ENCODE results near the gene DNAH17.

DNAH17 gene

GRCh38 chr17:78572239-78573205 is 4.7 kb downstream of the DNAH17 start:
- DNase-seq (ENCODE audit: low read depth, low spot score) = no peak

DNA sequence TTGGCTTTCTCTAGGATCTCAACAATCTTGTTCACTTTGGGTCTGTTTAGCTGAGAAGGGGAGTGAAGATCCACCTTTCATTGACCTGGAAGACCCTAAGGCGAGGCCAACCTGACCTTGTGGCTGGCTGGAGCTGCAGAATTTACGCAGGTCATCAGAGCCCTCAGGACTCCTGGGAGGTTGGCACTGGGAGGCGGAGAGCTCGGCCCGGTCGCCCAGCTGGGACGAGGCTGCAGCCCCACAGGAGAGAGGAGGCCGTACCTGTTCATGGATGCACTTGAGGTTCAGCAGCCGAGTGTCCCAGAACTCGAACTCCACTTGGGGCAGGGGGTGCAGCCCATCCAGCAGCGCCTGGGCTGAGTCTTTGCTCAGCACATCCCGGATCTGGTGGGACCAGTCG is 5.9 kb downstream of the DNAH17 start:
- DNase-seq (ENCODE audit: low read depth, low spot score) = no peak

DNA sequence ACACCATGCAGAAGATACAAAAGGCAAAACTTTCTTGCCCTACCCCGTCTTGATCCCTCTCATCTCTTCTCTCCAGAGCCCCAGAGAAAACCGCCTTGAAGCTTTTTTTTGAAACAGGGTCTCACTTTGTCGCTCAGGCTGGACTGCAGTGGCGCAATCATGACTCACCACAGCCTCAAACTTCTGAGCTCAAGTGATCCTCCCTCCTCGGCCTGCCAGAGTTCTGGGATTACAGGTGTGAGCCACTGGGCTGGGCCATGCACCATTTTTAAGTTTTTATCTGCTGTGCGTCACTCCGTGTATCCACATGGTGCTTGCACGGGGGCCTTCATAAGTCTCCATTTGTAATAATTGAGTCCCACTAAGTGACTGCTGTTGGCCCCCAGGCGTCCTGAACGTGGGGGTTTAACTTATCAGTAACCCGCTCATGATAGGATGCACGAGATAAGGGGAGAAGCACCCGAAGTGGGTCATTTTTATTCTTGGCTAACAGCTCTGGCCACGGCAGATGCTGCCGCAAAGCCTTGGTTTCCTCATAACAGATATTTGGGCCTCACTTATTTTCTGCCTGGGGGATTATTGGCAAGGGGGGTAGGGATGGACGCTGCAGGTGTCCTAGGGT is 8.6 kb downstream of the DNAH17 start:
- DNase-seq (ENCODE audit: low read depth, low spot score) = no peak

DNA sequence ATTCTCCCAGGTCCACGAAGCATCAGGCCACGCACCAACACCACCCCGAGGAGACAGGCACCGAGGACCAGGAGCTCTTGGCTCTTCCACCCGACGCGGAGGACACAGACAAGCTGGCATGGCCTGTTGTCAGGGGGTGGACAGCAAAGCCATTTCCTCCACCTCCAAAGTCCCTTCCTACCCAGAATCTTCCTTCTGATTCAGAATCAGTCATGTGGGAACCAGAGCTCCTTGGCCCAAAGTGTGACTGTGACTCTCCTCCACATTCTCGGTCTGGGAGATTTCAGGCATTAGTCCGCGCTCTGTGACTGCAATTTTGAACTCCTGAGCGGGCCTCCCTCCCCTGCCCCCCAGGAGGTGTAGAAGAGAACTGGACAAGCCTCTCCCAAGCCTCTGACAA is 9.2 kb downstream of the DNAH17 start:
- DNase-seq (ENCODE audit: low read depth, low spot score) = no peak

- no peak for DNase-seq (ENCODE audit: low read depth, low spot score)
Measured at GRCh38 chr17:78566947-78567346, 10.2 kb downstream of the DNAH17 start.

DNA sequence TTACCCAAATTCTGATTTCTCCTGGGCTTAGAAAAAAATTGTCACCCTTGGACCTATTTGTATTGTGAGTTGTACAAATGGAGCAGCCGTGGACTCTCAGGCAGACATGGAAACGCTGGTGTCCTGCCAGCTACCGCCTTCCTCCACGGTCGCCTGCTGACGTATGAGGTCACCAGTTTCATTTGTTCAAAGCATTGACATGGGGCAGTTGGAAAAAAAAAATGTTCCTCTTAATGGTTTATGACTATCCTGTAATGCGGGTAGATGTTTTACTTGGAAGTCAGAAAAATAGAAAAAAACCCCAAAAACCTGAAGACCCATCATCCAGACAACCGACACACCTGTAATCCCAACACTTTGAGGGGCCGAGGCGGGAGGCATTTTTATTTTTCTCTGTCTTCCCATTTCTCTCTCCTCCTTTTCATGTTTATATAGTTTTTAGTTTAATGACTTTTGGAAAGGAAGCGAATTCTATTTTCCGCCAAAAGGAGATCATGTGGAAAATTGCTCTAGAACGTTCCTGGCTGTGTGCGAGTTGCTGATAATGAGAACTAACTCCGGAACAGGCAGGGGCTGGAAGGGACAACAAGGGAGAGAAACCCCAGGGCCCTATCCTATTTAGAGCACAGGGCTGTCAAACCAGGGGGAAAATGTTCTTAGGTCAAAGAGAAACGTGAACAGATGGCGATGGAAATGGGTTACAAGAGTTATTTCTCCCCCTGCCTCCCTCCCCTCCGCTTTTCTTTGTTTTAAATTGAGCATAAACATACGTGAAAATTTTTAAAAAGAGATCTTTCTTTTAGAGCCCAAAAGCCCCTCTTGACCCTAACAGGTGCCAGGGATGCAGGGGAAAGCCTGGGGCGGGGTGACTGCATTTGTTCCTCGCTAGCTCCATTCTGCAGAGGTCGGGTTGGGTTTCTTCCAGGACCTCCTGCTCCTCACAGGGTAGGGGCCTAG is 13.7 kb downstream of the DNAH17 start:
- DNase-seq (ENCODE audit: low read depth, low spot score) = no peak

- DNase-seq (ENCODE audit: low read depth, low spot score) = no peak
Measured at GRCh38 chr17:78562734-78563133, 14.5 kb downstream of the DNAH17 start.

GRCh38 chr17:78561166-78561565 is 16.0 kb downstream of the DNAH17 start:
- no peak for DNase-seq (ENCODE audit: low read depth, low spot score)

DNA sequence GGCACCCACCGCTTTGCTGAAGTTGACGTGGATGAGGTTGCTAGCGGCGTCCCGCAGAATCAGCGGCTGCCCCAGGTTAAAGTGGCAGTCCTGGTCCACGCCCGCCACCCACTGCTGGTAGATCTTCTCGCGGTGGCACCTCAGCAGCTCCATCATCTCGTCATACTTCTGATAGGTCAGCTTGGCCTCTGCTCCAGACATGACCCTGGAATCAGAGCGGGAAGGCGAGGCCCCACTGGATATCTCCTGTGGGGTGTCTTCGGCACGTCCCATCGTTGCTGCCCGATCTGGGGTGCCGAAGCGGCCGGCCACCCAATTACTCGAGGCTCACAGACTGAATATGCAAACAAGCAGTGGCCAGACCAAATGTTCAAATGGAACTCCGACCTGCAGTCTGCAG is 16.5 kb downstream of the DNAH17 start:
- DNase-seq (ENCODE audit: low read depth, low spot score) = no peak

DNA sequence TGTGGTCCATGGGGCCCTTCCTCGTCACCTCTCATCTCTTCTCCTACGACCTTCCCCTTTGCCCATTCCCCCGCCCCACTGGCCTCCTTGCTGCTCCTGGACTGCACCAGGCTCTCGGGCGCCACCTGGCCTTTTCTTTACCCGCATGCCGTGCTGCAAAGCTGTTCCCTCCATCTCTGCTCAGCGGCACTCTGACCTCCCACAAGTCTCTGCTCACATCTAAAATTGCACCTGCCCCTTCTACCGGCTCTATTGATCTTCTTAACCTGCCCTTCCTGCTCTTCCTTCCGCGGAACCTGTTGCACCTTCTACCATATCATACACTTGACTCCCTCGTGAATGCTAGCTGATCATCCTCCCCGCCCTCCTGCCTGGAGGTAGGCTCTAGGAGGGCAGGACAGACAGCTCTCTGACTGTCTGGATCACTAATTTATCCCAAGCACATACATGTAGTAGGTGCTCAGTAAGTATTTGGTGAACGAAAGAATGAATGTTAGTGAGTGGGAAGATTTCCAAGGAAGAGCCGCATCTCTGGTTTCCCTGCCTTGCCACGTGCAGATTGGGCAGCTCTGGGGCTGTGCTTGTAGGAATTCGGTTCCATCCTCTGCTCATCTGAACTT is 17.3 kb downstream of the DNAH17 start:
- DNase-seq (ENCODE audit: low read depth, low spot score) = no peak

- DNase-seq (ENCODE audit: low read depth, low spot score) = no peak
Measured at GRCh38 chr17:78558989-78559388, 18.2 kb downstream of the DNAH17 start.

- DNase-seq (ENCODE audit: low read depth, low spot score) = no peak
Measured at GRCh38 chr17:78558181-78558850, 18.9 kb downstream of the DNAH17 start.

GRCh38 chr17:78557598-78558039 is 19.6 kb downstream of the DNAH17 start:
- DNase-seq (ENCODE audit: low read depth, low spot score) = no peak

DNA sequence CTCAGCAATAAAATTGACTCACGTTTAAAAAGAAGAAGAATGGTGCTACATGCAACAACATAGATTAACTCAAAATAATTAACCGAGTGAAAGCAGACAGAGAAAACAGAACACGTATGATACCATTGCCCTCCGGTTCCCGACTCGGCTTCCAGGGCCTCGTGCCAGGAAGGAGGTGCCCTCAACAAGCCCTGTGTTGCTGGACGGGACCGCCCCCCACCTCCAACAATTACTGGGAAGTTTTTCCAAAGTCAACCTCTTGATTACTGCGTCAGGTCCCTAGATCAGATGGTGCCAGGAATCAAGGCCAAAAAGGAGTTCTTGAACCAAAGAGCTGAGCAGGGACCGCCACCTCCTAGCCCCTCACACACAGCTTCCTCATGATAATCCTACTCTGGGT is 20.4 kb downstream of the DNAH17 start:
- DNase-seq (ENCODE audit: low read depth, low spot score) = no peak

GRCh38 chr17:78555746-78556401 is 21.3 kb downstream of the DNAH17 start:
- no peak for DNase-seq (ENCODE audit: low read depth, low spot score)

- no peak for DNase-seq (ENCODE audit: low read depth, low spot score)
Measured at GRCh38 chr17:78550464-78550863, 26.7 kb downstream of the DNAH17 start.

GRCh38 chr17:78548725-78549124 is 28.5 kb downstream of the DNAH17 start:
- no peak for DNase-seq (ENCODE audit: low read depth, low spot score)

DNA sequence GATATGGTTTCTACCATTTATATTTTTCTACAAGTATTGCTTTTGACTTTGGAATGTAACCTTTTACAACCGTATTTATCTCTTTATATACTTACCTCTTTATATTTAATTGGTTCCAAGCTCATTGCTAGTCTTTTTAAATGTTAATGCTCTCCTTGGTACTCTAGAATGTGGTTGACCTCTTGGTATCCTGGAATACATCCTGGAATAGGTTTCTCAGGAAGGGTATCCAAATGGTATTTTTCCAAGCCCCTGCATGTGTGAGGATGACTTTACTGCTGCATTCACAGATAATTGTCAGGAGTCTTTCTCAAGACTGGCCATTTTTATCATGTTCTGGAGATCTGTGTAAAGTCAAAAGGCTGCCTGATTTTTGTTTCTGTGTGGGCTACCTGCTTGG is 30.2 kb downstream of the DNAH17 start:
- DNase-seq (ENCODE audit: low read depth, low spot score) = no peak

GRCh38 chr17:78546476-78546875 is 30.7 kb downstream of the DNAH17 start:
- no peak for DNase-seq (ENCODE audit: low read depth, low spot score)

Data from activated CD4-positive, CD25-positive, alpha-beta regulatory T cell treated with anti-CD3 and anti-CD28 coated beads, Interleukin-2, amount 50 U/mL, for 16 hours (primary cell).